K562 (cell line): Measurements from ENCODE around the gene TJP3. TPM values are rescaled to one million over a fixed set of nuclear protein-coding genes. Genes with fewer than 3 reads are reported as not detected.
A peak's percentile ranks its signal among the peaks of the same experiment; 100 is the strongest.

Source experiments
- ATF1 ChIP-seq, 2 experiments: fragments of 450-650 bp in 1 of 2; IDR thresholded peaks; 2 replicates each; pipeline ENCODE4 v1.6.1; 2016; ENCODE audit warnings: missing compliant biosample characterization in 1 of 2, missing genetic modification characterization in 1 of 2
- CHD4 ChIP-seq: fragments of 200-600 bp; sonication (generic); IDR thresholded peaks from 3 replicates; pipeline ENCODE4 v1.6.1; 2012; ENCODE audit warnings: low read depth, mild to moderate bottlenecking, mixed read lengths, low read length, inconsistent platforms; ENCODE audit not compliant: insufficient read depth, insufficient replicate concordance, poor library complexity, severe bottlenecking
- DMBX1 ChIP-seq: fragments of 250-450 bp; sonication (Bioruptor Pico); IDR thresholded peaks from 2 replicates; pipeline ENCODE4 v1.8.0; 2022; ENCODE audit warnings: inconsistent platforms, mild to moderate bottlenecking, moderate library complexity, borderline replicate concordance
- FOXK1 ChIP-seq: sonication (generic); formaldehyde crosslinking; IDR thresholded peaks from 2 replicates; pipeline ENCODE4 v1.8.0; 2022; ENCODE audit warnings: missing genetic modification reagents, mild to moderate bottlenecking, borderline replicate concordance
- GATA2 ChIP-seq: sonication (generic); formaldehyde crosslinking; IDR thresholded peaks from 2 replicates; pipeline ENCODE4 v1.4.0; 2020; ENCODE audit warnings: mild to moderate bottlenecking, missing genetic modification reagents
- MYC ChIP-seq, 2 experiments: fragments of 250-450 bp in 1 of 2; sonication (Bioruptor Pico) in 1 of 2; IDR thresholded peaks; 2 replicates each; pipeline versions ENCODE4 v1.5.1 to v1.6.1; 2012 to 2021; ENCODE audit warnings: low read depth in 2 of 2, borderline replicate concordance in 1 of 2, improper control_type of control experiment in 1 of 2, low read length in 1 of 2, mild to moderate bottlenecking in 1 of 2, moderate library complexity in 1 of 2
- NFRKB ChIP-seq: fragments of 450-650 bp; IDR thresholded peaks from 2 replicates; pipeline ENCODE4 v1.6.1; 2016; ENCODE audit warnings: low read depth
- NR4A1 ChIP-seq, 2 experiments: fragments of 250-450 bp in 1 of 2; fragments of 450-650 bp in 1 of 2; sonication (Bioruptor Pico) in 1 of 2; IDR thresholded peaks; 2 replicates each; pipeline versions ENCODE4 v1.4.0 to v1.6.1; 2016 to 2020; ENCODE audit warnings: mild to moderate bottlenecking in 2 of 2, missing compliant biosample characterization in 1 of 2, missing genetic modification characterization in 1 of 2, moderate library complexity in 1 of 2
- ZC3H4 ChIP-seq: sonication (generic); formaldehyde crosslinking; IDR thresholded peaks from 2 replicates; pipeline ENCODE4 v1.9.0; 2021; ENCODE audit warnings: missing genetic modification reagents, borderline replicate concordance
- ZNF282 ChIP-seq: sonication (generic); formaldehyde crosslinking; IDR thresholded peaks from 2 replicates; pipeline ENCODE4 v1.8.1; 2023; ENCODE audit warnings: missing genetic modification reagents
- ZNF444 ChIP-seq: fragments of 250-450 bp; sonication (Bioruptor Pico); IDR thresholded peaks from 2 replicates; pipeline ENCODE4 v1.4.0; 2020; ENCODE audit warnings: mild to moderate bottlenecking, moderate library complexity
- ZNF57 ChIP-seq: fragments of 450-650 bp; formaldehyde crosslinking; IDR thresholded peaks from 2 replicates; pipeline ENCODE4 v1.4.0; 2020; ENCODE audit warnings: mild to moderate bottlenecking, moderate library complexity
- polyA plus RNA-seq, 8 experiments: library from polyadenylated mRNA; depleted of rRNA in 4 of 8; stranded (reverse) in 5 of 8; unstranded in 3 of 8; fragments of >200 nt; fragmentation: Nextera tagmentation in 2 of 8; fragmentation: Illumina TruSeq in 1 of 8; extraction: Ambion mirVana in 2 of 8; extraction: Trizol in 1 of 8; gene quantifications; 2 replicates each; pipeline versions ENCODE4 v1.2.1 to v1.2.3, GENCODE V29; 2011 to 2014; ENCODE audit warnings: inconsistent platforms in 1 of 8, missing spikeins in 1 of 8
- total RNA-seq, 7 experiments: library from RNA; depleted of rRNA in 6 of 7; stranded (reverse); fragments of >200 nt in 6 of 7; fragmentation: Illumina TruSeq in 2 of 7; extraction: Trizol in 2 of 7; gene quantifications; 2 replicates each; pipeline versions ENCODE4 v1.2.1 to v1.2.3, GENCODE V29; 2011 to 2021; ENCODE audit warnings: low replicate concordance in 1 of 7
- TF ChIP-seq, protein P1 (sequence below): sonication (generic); formaldehyde crosslinking; IDR thresholded peaks from 2 replicates; pipeline ENCODE4 v1.9.0; 2022; ENCODE audit warnings: mild to moderate bottlenecking, missing genetic modification reagents
- TF ChIP-seq, protein P2 (sequence below): fragments of 450-650 bp; formaldehyde crosslinking; IDR thresholded peaks from 2 replicates; pipeline ENCODE4 v1.4.0; 2020; ENCODE audit warnings: mild to moderate bottlenecking, moderate library complexity
- TF ChIP-seq, protein P3 (sequence below), 3 experiments: IDR thresholded peaks in 2 of 3; conservative IDR thresholded peaks in 1 of 3; 2 replicates each; pipeline ENCODE4 v1.5.1; 2011 to 2012; ENCODE audit warnings: low read length in 3 of 3, mild to moderate bottlenecking in 3 of 3, control low read depth in 2 of 3, improper control_type of control experiment in 1 of 3, inconsistent platforms in 1 of 3, low read depth in 1 of 3, mixed read lengths in 1 of 3, moderate library complexity in 1 of 3; ENCODE audit not compliant: insufficient read depth in 2 of 3
- TF ChIP-seq, protein P4 (sequence below): fragments of 250-450 bp; sonication (Bioruptor Pico); IDR thresholded peaks from 2 replicates; pipeline ENCODE4 v1.8.0; 2022; ENCODE audit warnings: inconsistent platforms
- TF ChIP-seq, protein P5 (sequence below), 2 experiments: fragments of 450-650 bp; conservative IDR thresholded peaks; 2 replicates each; pipeline ENCODE4 v1.6.1; 2017; ENCODE audit warnings: mild to moderate bottlenecking in 2 of 2, moderate library complexity in 2 of 2
- TF ChIP-seq, protein P6 (sequence below): sonication (generic); formaldehyde crosslinking; IDR thresholded peaks from 2 replicates; pipeline ENCODE4 v1.9.0; 2022; ENCODE audit warnings: mild to moderate bottlenecking, missing genetic modification reagents

Gene TJP3
- total and polyA plus RNA-seq, 9 of the 15 experiments (the other 6 are each of a cell fraction or from before 2014, with no cell fraction given) = 0.11 to 2.4 (median 0.57) TPM; not detected in 1

DNA sequence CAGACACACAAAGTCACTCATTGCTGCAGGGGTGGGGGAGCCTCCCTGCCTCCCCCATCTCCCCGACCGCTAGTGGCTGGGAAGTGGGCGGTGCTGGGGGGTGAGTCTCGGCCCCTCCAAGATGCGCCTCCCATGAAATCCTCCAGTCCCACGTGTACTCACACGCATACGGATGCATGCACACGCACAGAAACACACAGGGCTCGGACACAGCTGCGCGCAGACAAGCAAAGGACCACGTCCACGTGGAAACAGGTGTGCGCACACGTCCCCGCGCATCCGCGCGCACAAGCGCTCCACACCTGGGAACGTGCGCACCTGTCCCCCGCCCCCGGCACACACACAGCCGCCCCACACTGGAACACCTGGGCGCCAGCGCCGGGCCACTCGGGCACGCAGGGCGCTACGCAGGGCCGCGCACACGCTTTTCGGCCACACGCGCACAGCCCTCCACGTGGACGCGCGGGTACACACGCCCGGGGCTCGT is 77.3 kb downstream of the TJP3 start (continued):
- TF ChIP-seq ZNF444 (CRISPR knock-in tag) (no peak), ZC3H4 (CRISPR knock-in tag) (no peak), ATF1 (CRISPR knock-in tag; IDR thresholded peaks at IDR 0.05) (no peak), ATF1 (tag; IDR thresholded peaks at IDR 0.05) (peak; percentile 18; the same call in 1 of the 2 replicates), DMBX1 (CRISPR knock-in tag) (no peak), ZNF282 (CRISPR knock-in tag) (0 out of 2 replicates have a peak, but pooled peaks have one; percentile 21), FOXK1 (CRISPR knock-in tag) (no peak), NFRKB (no peak; the same call in 1 of the 2 replicates), GATA2 (CRISPR knock-in tag) (no peak), NR4A1 (CRISPR knock-in tag; IDR thresholded peaks at IDR 0.05) (no peak), NR4A1 (tag; IDR thresholded peaks at IDR 0.05) (no peak), MYC (IDR thresholded peaks at IDR 0.05; ENCODE audit: low read depth, low read length) (peak; percentile 61; the same call in 1 of the 2 replicates), MYC (CRISPR knock-in tag; IDR thresholded peaks at IDR 0.05; ENCODE audit: borderline replicate concordance, low read depth) (peak; percentile 50; the same call in 1 of the 2 replicates), CHD4 (no peak), ZNF57 (CRISPR knock-in tag) (no peak)
- TF ChIP-seq, protein P1, sequence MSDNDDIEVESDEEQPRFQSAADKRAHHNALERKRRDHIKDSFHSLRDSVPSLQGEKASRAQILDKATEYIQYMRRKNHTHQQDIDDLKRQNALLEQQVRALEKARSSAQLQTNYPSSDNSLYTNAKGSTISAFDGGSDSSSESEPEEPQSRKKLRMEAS (CRISPR knock-in tag) = peak; percentile 93
- TF ChIP-seq, protein P2, sequence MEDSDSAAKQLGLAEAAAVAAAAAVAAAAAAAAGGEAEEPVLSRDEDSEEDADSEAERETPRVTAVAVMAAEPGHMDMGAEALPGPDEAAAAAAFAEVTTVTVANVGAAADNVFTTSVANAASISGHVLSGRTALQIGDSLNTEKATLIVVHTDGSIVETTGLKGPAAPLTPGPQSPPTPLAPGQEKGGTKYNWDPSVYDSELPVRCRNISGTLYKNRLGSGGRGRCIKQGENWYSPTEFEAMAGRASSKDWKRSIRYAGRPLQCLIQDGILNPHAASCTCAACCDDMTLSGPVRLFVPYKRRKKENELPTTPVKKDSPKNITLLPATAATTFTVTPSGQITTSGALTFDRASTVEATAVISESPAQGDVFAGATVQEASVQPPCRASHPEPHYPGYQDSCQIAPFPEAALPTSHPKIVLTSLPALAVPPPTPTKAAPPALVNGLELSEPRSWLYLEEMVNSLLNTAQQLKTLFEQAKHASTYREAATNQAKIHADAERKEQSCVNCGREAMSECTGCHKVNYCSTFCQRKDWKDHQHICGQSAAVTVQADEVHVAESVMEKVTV (CRISPR knock-in tag) = no peak
- TF ChIP-seq, protein P3, sequence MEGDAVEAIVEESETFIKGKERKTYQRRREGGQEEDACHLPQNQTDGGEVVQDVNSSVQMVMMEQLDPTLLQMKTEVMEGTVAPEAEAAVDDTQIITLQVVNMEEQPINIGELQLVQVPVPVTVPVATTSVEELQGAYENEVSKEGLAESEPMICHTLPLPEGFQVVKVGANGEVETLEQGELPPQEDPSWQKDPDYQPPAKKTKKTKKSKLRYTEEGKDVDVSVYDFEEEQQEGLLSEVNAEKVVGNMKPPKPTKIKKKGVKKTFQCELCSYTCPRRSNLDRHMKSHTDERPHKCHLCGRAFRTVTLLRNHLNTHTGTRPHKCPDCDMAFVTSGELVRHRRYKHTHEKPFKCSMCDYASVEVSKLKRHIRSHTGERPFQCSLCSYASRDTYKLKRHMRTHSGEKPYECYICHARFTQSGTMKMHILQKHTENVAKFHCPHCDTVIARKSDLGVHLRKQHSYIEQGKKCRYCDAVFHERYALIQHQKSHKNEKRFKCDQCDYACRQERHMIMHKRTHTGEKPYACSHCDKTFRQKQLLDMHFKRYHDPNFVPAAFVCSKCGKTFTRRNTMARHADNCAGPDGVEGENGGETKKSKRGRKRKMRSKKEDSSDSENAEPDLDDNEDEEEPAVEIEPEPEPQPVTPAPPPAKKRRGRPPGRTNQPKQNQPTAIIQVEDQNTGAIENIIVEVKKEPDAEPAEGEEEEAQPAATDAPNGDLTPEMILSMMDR (IDR thresholded peaks at IDR 0.05 in 2 of 3, conservative IDR thresholded peaks at IDR 0.05 in 1 of 3; ENCODE audit: insufficient read depth in 2 of 3, low read depth in 1 of 3, low read length in 3 of 3) = no peak
- TF ChIP-seq, protein P4, sequence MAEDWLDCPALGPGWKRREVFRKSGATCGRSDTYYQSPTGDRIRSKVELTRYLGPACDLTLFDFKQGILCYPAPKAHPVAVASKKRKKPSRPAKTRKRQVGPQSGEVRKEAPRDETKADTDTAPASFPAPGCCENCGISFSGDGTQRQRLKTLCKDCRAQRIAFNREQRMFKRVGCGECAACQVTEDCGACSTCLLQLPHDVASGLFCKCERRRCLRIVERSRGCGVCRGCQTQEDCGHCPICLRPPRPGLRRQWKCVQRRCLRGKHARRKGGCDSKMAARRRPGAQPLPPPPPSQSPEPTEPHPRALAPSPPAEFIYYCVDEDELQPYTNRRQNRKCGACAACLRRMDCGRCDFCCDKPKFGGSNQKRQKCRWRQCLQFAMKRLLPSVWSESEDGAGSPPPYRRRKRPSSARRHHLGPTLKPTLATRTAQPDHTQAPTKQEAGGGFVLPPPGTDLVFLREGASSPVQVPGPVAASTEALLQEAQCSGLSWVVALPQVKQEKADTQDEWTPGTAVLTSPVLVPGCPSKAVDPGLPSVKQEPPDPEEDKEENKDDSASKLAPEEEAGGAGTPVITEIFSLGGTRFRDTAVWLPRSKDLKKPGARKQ (CRISPR knock-in tag) = no peak
- TF ChIP-seq, protein P5, sequence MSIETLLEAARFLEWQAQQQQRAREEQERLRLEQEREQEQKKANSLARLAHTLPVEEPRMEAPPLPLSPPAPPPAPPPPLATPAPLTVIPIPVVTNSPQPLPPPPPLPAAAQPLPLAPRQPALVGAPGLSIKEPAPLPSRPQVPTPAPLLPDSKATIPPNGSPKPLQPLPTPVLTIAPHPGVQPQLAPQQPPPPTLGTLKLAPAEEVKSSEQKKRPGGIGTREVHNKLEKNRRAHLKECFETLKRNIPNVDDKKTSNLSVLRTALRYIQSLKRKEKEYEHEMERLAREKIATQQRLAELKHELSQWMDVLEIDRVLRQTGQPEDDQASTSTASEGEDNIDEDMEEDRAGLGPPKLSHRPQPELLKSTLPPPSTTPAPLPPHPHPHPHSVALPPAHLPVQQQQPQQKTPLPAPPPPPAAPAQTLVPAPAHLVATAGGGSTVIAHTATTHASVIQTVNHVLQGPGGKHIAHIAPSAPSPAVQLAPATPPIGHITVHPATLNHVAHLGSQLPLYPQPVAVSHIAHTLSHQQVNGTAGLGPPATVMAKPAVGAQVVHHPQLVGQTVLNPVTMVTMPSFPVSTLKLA (conservative IDR thresholded peaks at IDR 0.05) = peak; percentile 86 to 90
- TF ChIP-seq, protein P6, sequence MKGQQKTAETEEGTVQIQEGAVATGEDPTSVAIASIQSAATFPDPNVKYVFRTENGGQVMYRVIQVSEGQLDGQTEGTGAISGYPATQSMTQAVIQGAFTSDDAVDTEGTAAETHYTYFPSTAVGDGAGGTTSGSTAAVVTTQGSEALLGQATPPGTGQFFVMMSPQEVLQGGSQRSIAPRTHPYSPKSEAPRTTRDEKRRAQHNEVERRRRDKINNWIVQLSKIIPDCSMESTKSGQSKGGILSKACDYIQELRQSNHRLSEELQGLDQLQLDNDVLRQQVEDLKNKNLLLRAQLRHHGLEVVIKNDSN (CRISPR knock-in tag) = no peak
